VCaP (cell line): ENCODE measurements around the gene PTPRA.
"Not testable (repeated sequence)": the region's sequence is repeated elsewhere in the genome, so short reads cannot be mapped to it uniquely, and the experiment has no call there.

ENCODE experiments used
- H3K27ac ChIP-seq: fragments of 450-650 bp; 2 replicates; pipeline ENCODE4 v1.5.1; 2017
- CTCF ChIP-seq: fragments of 450-650 bp; conservative IDR thresholded peaks from 2 replicates; pipeline ENCODE4 v1.5.1; 2017; ENCODE audit warnings: mild to moderate bottlenecking, moderate library complexity

The PTPRA gene

GRCh38 chr20:3000852-3001523 is 127.7 kb downstream of the PTPRA start:
- H3K27ac ChIP-seq, result no peak overlapping the region
- peak; percentile 81 for TF ChIP-seq CTCF

- H3K27ac ChIP-seq, result no peak overlapping the region
- TF ChIP-seq CTCF, result no peak
Observed at GRCh38 chr20:3003416-3003815, 130.1 kb downstream of the PTPRA start.

- H3K27ac ChIP-seq, result no peak overlapping the region
- no peak for TF ChIP-seq CTCF
Observed at GRCh38 chr20:3010985-3011723, 137.9 kb downstream of the PTPRA start.

GRCh38 chr20:3011752-3012151 is 138.5 kb downstream of the PTPRA start:
- TF ChIP-seq CTCF, result no peak
- no peak overlapping the region for H3K27ac ChIP-seq

- H3K27ac ChIP-seq, result no peak overlapping the region
- no peak for TF ChIP-seq CTCF
Observed at GRCh38 chr20:3013771-3014170, 140.5 kb downstream of the PTPRA start.

GRCh38 chr20:3014179-3014578 is 140.9 kb downstream of the PTPRA start:
- no peak overlapping the region for H3K27ac ChIP-seq
- TF ChIP-seq CTCF, result no peak

- no peak for TF ChIP-seq CTCF
- no peak overlapping the region for H3K27ac ChIP-seq
Observed at GRCh38 chr20:3014662-3015061, 141.4 kb downstream of the PTPRA start.

GRCh38 chr20:3015302-3015701 is 142.0 kb downstream of the PTPRA start:
- H3K27ac ChIP-seq, result not testable (repeated sequence)
